ENCODE measurements around the gene GPBP1L1.

DNA sequence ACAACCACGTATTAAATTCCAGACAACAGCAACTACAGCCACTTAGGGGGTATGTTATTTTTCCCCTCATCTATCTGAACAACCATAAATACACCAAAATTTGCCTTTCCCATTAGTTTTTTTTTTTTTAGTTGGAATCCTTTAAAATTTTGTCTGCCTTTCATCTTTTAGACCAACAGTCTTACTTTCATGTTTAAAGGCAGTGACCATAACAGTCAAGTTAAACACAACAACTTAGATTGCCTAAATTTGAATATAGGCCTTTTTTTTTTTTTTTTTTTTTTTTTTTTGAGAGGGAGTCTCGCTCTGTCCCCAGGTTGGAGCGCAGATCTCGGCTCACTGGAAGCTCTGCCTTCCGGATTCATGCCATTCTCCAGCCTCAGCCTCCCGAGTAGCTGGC is 3.4 kb downstream of the GPBP1L1 start:
- no peak for TF ChIP-seq CTCF (IDR thresholded peaks at IDR 0.05)
- TF ChIP-seq POLR2AphosphoS5 (IDR thresholded peaks at IDR 0.05): no peak
- no peak for TF ChIP-seq POLR2A (IDR thresholded peaks at IDR 0.05)
